Endothelial cell of umbilical vein (primary cell): ENCODE measurements around the gene FMNL2. TPM values are rescaled to one million over a fixed set of nuclear protein-coding genes. Genes with fewer than 3 reads are reported as not detected.

Source experiments
- BruUV-seq: library from RNA; stranded (reverse); fragments of 400-500 nt; replicated peaks from 2 replicates; lab custom pipeline; 2021; lab: Mats Ljungman, UMichigan
- CTCF ChIA-PET: fragments of 300-600, 350-600 bp; sonication (Branson Sonifier 250); formaldehyde crosslinking; loops from one replicate; lab custom pipeline; 2021; ENCODE audit warnings: antibody characterized with exemption, inconsistent platforms; lab: Charles Lee
- POLR2A ChIA-PET: fragments of 300-600, 350-600 bp; sonication (Branson Sonifier 250); formaldehyde crosslinking; loops from one replicate; lab custom pipeline; 2021; ENCODE audit warnings: antibody characterized with exemption, inconsistent platforms; lab: Charles Lee
- DNase-seq: peaks from one replicate; pipeline ENCODE4 v3.0.0-alpha.2; 2011; ENCODE audit warnings: low read depth, low spot score
- FAIRE-seq: peaks from 2 replicates; lab custom pipeline; 2011; peaks lifted over from hg19 to GRCh38; lab: Jason Lieb, UNC
- H2AFZ ChIP-seq: 2 replicates; pipeline ENCODE4 v1.6.0; 2012; ENCODE audit warnings: low read depth, low read length, control low read depth, inconsistent platforms
- H3K27ac ChIP-seq: 2 replicates; pipeline ENCODE4 v1.5.1; 2011; ENCODE audit warnings: low read depth, mild to moderate bottlenecking, control low read depth, low read length, moderate library complexity; ENCODE audit not compliant: insufficient read depth
- H3K27me3 ChIP-seq, 2 experiments: 2 replicates each; pipeline versions ENCODE4 v1.6.0 to v1.6.1; 2011; ENCODE audit warnings: low read length in 2 of 2, mixed read lengths in 1 of 2; ENCODE audit not compliant: control insufficient read depth in 2 of 2, insufficient read depth in 2 of 2
- H3K36me3 ChIP-seq, 2 experiments: 2 replicates in 1 of 2; 3 replicates in 1 of 2; pipeline ENCODE4 v1.5.1; 2011; ENCODE audit warnings: low read length in 2 of 2, mild to moderate bottlenecking in 1 of 2, moderate library complexity in 1 of 2; ENCODE audit not compliant: control insufficient read depth in 2 of 2, insufficient read depth in 2 of 2; ENCODE audit errors: extremely low read depth in 1 of 2
- H3K4me1 ChIP-seq: 3 replicates; pipeline ENCODE4 v1.5.1; 2011; ENCODE audit warnings: mild to moderate bottlenecking, low read length; ENCODE audit not compliant: control insufficient read depth, insufficient read depth; ENCODE audit errors: extremely low read depth
- H3K4me2 ChIP-seq: 2 replicates; pipeline ENCODE4 v1.6.1; 2011; ENCODE audit warnings: low read length, control low read depth, mixed read lengths; ENCODE audit not compliant: insufficient read depth
- H3K4me3 ChIP-seq, 3 experiments: fragments of 200-600 bp in 1 of 3; sonication (generic), shearing (Covaris generic) in 1 of 3; replicated peaks in 1 of 3; 2 replicates each; pipeline ENCODE4 v1.5.1; 2011 to 2016; ENCODE audit warnings: control low read depth in 3 of 3, low read length in 3 of 3, mild to moderate bottlenecking in 2 of 3, inconsistent platforms in 1 of 3, low read depth in 1 of 3, moderate library complexity in 1 of 3; ENCODE audit not compliant: insufficient read depth in 1 of 3
- H3K79me2 ChIP-seq: 2 replicates; pipeline ENCODE4 v1.6.0; 2012; ENCODE audit warnings: low read length, inconsistent platforms; ENCODE audit not compliant: control insufficient read depth, insufficient read depth
- H3K9ac ChIP-seq: replicated peaks from 2 replicates; pipeline ENCODE3; 2011; ENCODE audit warnings: low read length, control low read depth; ENCODE audit not compliant: insufficient read depth; ENCODE audit errors: extremely low read depth
- H3K9me1 ChIP-seq: replicated peaks from 3 replicates; pipeline ENCODE4 v1.6.0; 2011; ENCODE audit warnings: mild to moderate bottlenecking, low read length; ENCODE audit not compliant: control insufficient read depth, insufficient read depth; ENCODE audit errors: extremely low read depth
- H3K9me3 ChIP-seq: replicated peaks from 2 replicates; pipeline ENCODE4 v1.5.1; 2012; ENCODE audit warnings: low read length, inconsistent platforms; ENCODE audit not compliant: control insufficient read depth, insufficient read depth
- H4K20me1 ChIP-seq: replicated peaks from 2 replicates; pipeline ENCODE3; 2011; ENCODE audit warnings: mild to moderate bottlenecking, low read length; ENCODE audit not compliant: control insufficient read depth, insufficient read depth; ENCODE audit errors: extremely low read depth
- EZH2 ChIP-seq: IDR thresholded peaks from 2 replicates; pipeline ENCODE4 v1.6.1; 2012; ENCODE audit warnings: borderline replicate concordance, low read depth, mild to moderate bottlenecking, moderate library complexity, low read length, inconsistent platforms; ENCODE audit not compliant: severe bottlenecking
- FOS ChIP-seq: IDR thresholded peaks from 2 replicates; pipeline ENCODE4 v1.6.1; 2011; ENCODE audit warnings: mild to moderate bottlenecking, low read length, moderate library complexity, borderline replicate concordance; ENCODE audit not compliant: insufficient read depth
- GATA2 ChIP-seq: IDR thresholded peaks from 2 replicates; pipeline ENCODE4 v1.7.0; 2011; ENCODE audit warnings: low read depth, mild to moderate bottlenecking, moderate library complexity, mixed read lengths, low read length; ENCODE audit not compliant: insufficient read length, insufficient read depth
- JUN ChIP-seq: IDR thresholded peaks from 2 replicates; pipeline ENCODE4 v1.6.1; 2011; ENCODE audit warnings: borderline replicate concordance, low read depth; ENCODE audit not compliant: insufficient read length, insufficient read depth
- MYC ChIP-seq: IDR thresholded peaks from one replicate; pipeline ENCODE4 v1.6.1; 2011; ENCODE audit warnings: mild to moderate bottlenecking, low read depth, low read length
- POLR2A ChIP-seq: IDR thresholded peaks from 2 replicates; pipeline ENCODE4 v1.6.1; 2012; ENCODE audit warnings: low read depth, mild to moderate bottlenecking, control low read depth, low read length
- POLR2AphosphoS5 ChIP-seq: IDR thresholded peaks from 2 replicates; pipeline ENCODE4 v1.6.1; 2012; ENCODE audit warnings: low read depth, mild to moderate bottlenecking, control low read depth, low read length, moderate library complexity; ENCODE audit not compliant: insufficient read depth
- dilution Hi-C: fragments of 300-500 bp; cut with MboI; formaldehyde crosslinking; loops from one replicate; pipeline ENCODE4 v1.15.0; 2019; ENCODE audit warnings: low sequenced_read_pairs; ENCODE audit not compliant: extremely low pct_ligation_motif_present
- intact Hi-C: fragments of 100-400 bp; cut with micrococcal nuclease; formaldehyde crosslinking; loops from one replicate; pipeline ENCODE4 v1.10.0; 2022
- polyA plus RNA-seq, 4 experiments: library from polyadenylated mRNA; depleted of rRNA in 3 of 4; stranded (reverse) in 3 of 4; unstranded in 1 of 4; fragments of >200 nt; gene quantifications; 2 replicates each; pipeline versions ENCODE4 v1.2.1 to v1.2.3, GENCODE V29; 2011 to 2012; ENCODE audit warnings: missing spikeins in 1 of 4
- total RNA-seq: library from RNA; stranded (reverse); gene quantifications from 2 replicates; pipeline ENCODE4 v1.2.3, GENCODE V29; 2021
- TF ChIP-seq, protein P1 (sequence below): IDR thresholded peaks from 2 replicates; pipeline ENCODE4 v1.6.1; 2011; ENCODE audit not compliant: insufficient read depth, insufficient read length
- TF ChIP-seq, protein P2 (sequence below), 2 donors: IDR thresholded peaks; 1 replicate in 1 of 2; 2 replicates in 1 of 2; pipeline ENCODE4 v1.5.1; 2011; ENCODE audit warnings: low read length in 2 of 2, mild to moderate bottlenecking in 2 of 2, moderate library complexity in 2 of 2, control low read depth in 1 of 2, inconsistent platforms in 1 of 2, low read depth in 1 of 2; ENCODE audit not compliant: insufficient read depth in 1 of 2; ENCODE audit errors: extremely low read depth in 1 of 2

Gene FMNL2
- total and polyA plus RNA-seq, 2 donors (not counting 3 experiments of a cell fraction or from before 2014, with no cell fraction given): 8.3 to 28.0 TPM

DNA sequence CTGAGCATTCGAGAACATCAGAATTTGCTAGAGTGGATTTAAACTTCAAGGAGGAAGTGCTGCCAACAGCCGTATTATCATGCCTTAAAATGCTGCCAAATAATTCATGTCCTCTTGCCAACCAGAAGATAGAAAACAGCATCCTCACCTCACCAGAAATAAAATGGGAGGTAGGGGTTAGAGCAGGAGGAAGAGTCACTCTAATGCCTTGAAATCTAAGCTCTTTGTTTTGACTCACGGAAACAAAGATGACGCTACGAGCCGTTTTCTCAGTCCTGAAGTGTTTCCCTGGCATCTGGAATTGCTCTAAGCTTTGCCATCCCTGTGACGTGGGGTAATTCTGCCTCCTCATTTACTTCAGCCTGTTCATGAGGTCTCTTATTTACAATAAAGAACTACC lies 285.2 kb downstream of the FMNL2 start:
- no peaks in the 10 kb centered on the region for H3K79me2 ChIP-seq
- H3K4me1 ChIP-seq: no peaks in the 10 kb centered on the region
- H3K4me2 ChIP-seq: no peak overlapping the region
- FAIRE-seq (no peak), DNase-seq (no peak)
- H3K9me3 ChIP-seq: no peaks in the 10 kb centered on the region
- dilution Hi-C loops (no loop called here), intact Hi-C loops (no loop called here)
- H3K9me1 ChIP-seq: no peaks in the 10 kb centered on the region
- ChIA-PET CTCF (interaction anchor here (0.5 to 2.5 kb wide), 4 partner anchors 16 to 1210 kb away, joined by 3 to 10 read pairs (median 4); partner anchors contain the start of gene STAM2), POLR2A (interaction anchor here (0.5 kb wide), 1 partner anchor 13 kb away, joined by 5 read pairs; no protein-coding TSS in a partner anchor)
- H2AFZ ChIP-seq: no peak overlapping the region
- H3K9ac ChIP-seq: no peak overlapping the region
- no peaks in the 10 kb centered on the region for H3K27me3 ChIP-seq
- no peak overlapping the region for H3K4me3 ChIP-seq
- H4K20me1 ChIP-seq: no peaks in the 10 kb centered on the region
- TF ChIP-seq, protein P1, sequence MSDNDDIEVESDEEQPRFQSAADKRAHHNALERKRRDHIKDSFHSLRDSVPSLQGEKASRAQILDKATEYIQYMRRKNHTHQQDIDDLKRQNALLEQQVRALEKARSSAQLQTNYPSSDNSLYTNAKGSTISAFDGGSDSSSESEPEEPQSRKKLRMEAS: no peak
- no peak for TF ChIP-seq FOS
- TF ChIP-seq MYC: no peak
- no peak for TF ChIP-seq POLR2AphosphoS5
- TF ChIP-seq, protein P2, sequence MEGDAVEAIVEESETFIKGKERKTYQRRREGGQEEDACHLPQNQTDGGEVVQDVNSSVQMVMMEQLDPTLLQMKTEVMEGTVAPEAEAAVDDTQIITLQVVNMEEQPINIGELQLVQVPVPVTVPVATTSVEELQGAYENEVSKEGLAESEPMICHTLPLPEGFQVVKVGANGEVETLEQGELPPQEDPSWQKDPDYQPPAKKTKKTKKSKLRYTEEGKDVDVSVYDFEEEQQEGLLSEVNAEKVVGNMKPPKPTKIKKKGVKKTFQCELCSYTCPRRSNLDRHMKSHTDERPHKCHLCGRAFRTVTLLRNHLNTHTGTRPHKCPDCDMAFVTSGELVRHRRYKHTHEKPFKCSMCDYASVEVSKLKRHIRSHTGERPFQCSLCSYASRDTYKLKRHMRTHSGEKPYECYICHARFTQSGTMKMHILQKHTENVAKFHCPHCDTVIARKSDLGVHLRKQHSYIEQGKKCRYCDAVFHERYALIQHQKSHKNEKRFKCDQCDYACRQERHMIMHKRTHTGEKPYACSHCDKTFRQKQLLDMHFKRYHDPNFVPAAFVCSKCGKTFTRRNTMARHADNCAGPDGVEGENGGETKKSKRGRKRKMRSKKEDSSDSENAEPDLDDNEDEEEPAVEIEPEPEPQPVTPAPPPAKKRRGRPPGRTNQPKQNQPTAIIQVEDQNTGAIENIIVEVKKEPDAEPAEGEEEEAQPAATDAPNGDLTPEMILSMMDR (IDR thresholded peaks at IDR 0.05; ENCODE audit: extremely low read depth in 1 of 2, insufficient read depth in 1 of 2, low read depth in 1 of 2, low read length in 2 of 2): no peak
- TF ChIP-seq GATA2: no peak
- no peak for TF ChIP-seq JUN
- no peak for TF ChIP-seq EZH2
- no peak for TF ChIP-seq POLR2A
- no peak overlapping the region for H3K27ac ChIP-seq
- peaks cover 8 to 12% of the 10 kb centered on the region in 2 experiments for H3K36me3 ChIP-seq
- BruUV-seq: no TSS peak
